HFFc6 (cell line): ENCODE data around the gene TFAP2B. TPM values are rescaled to one million over a fixed set of nuclear protein-coding genes. Genes with fewer than 3 reads are reported as not detected.

Experiments used
- DNase-seq: peaks from one replicate; pipeline ENCODE4 v3.0.0-alpha.2; 2018
- H3K27ac Mint-ChIP-seq: 2 replicates; pipeline ENCODE4 v1.8.0; 2020; ENCODE audit warnings: mild to moderate bottlenecking, mixed read lengths
- H3K27me3 Mint-ChIP-seq: 2 replicates; pipeline ENCODE4 v1.8.0; 2021; ENCODE audit warnings: mild to moderate bottlenecking, moderate library complexity, mixed read lengths; ENCODE audit not compliant: insufficient read depth
- H3K36me3 Mint-ChIP-seq: 2 replicates; pipeline ENCODE4 v1.8.0; 2021; ENCODE audit warnings: low read depth, mixed read lengths
- H3K4me1 Mint-ChIP-seq: 2 replicates; pipeline ENCODE4 v1.8.0; 2020; ENCODE audit warnings: low read depth, mixed read lengths
- H3K4me3 Mint-ChIP-seq: 2 replicates; pipeline ENCODE4 v1.8.0; 2020; ENCODE audit warnings: mild to moderate bottlenecking, moderate library complexity, mixed read lengths
- H3K9me3 Mint-ChIP-seq: 2 replicates; pipeline ENCODE4 v1.8.0; 2020; ENCODE audit warnings: mild to moderate bottlenecking, mixed read lengths
- CTCF ChIP-seq: fragments of 200-600 bp; sonication (generic); IDR thresholded peaks from 2 replicates; pipeline ENCODE4 v1.5.0; 2021; ENCODE audit warnings: antibody characterized with exemption, mild to moderate bottlenecking
- total RNA-seq, 6 experiments: library from RNA; stranded (reverse); fragmentation: NEBNext Ultra II Directional; extraction: Animal tissue kit (Norgen Biotek cat#: 25700); gene quantifications; 2 replicates in 1 of 6; 3 replicates in 5 of 6; pipeline ENCODE4 v1.2.3, GENCODE V29; 2021

TFAP2B gene
- total RNA-seq, 6 experiments from 2014 or later: not detected

- Mint-ChIP-seq H3K27ac (no peak overlapping the region), H3K4me1 (no peaks in the 10 kb centered on the region), H3K36me3 (no peaks in the 10 kb centered on the region), H3K4me3 (no peak overlapping the region), H3K9me3 (peaks cover 5% of the 10 kb centered on the region), H3K27me3 (peaks cover 21% of the 10 kb centered on the region)
- no peak for DNase-seq
- TF ChIP-seq CTCF: no peak
Measured at GRCh38 chr6:50848989-50849795, 30.5 kb downstream of the TFAP2B start.

GRCh38 chr6:50849796-50850180 lies 31.1 kb downstream of the TFAP2B start:
- Mint-ChIP-seq H3K4me3 (no peak overlapping the region), H3K27ac (no peak overlapping the region), H3K36me3 (no peaks in the 10 kb centered on the region), H3K27me3 (peaks cover 19% of the 10 kb centered on the region), H3K9me3 (peaks cover 5% of the 10 kb centered on the region), H3K4me1 (no peaks in the 10 kb centered on the region)
- no peak for TF ChIP-seq CTCF
- no peak for DNase-seq

- H3K27ac Mint-ChIP-seq: no peak overlapping the region
- H3K9me3 Mint-ChIP-seq: peaks cover 5% of the 10 kb centered on the region
- TF ChIP-seq CTCF: no peak
- H3K4me1 Mint-ChIP-seq: no peaks in the 10 kb centered on the region
- H3K27me3 Mint-ChIP-seq: peaks cover 17% of the 10 kb centered on the region; the same call in 1 of the 2 replicates
- no peaks in the 10 kb centered on the region for H3K36me3 Mint-ChIP-seq
- H3K4me3 Mint-ChIP-seq: no peak overlapping the region
- DNase-seq: no peak
Measured at GRCh38 chr6:50850223-50851048, 31.8 kb downstream of the TFAP2B start.

- Mint-ChIP-seq H3K4me3 (no peak overlapping the region), H3K36me3 (no peaks in the 10 kb centered on the region), H3K4me1 (no peaks in the 10 kb centered on the region), H3K27me3 (peaks cover 13% of the 10 kb centered on the region; the same call in 1 of the 2 replicates), H3K9me3 (peaks cover 5% of the 10 kb centered on the region), H3K27ac (no peak overlapping the region)
- no peak for DNase-seq
- TF ChIP-seq CTCF: no peak
Measured at GRCh38 chr6:50851049-50851845, 32.6 kb downstream of the TFAP2B start.

- Mint-ChIP-seq H3K27ac (no peak overlapping the region), H3K36me3 (no peaks in the 10 kb centered on the region)
Measured at GRCh38 chr6:50853939-50854338, 35.3 kb downstream of the TFAP2B start.

More at GRCh38 chr6:50853939-50854338, 35.3 kb downstream of the TFAP2B start:
- Mint-ChIP-seq H3K27me3 (peaks cover 3% of the 10 kb centered on the region; the same call in 1 of the 2 replicates), H3K9me3 (peaks cover 11% of the 10 kb centered on the region), H3K4me3 (no peak overlapping the region), H3K4me1 (no peaks in the 10 kb centered on the region)
- DNase-seq: no peak
- no peak for TF ChIP-seq CTCF
